ENCODE data around the gene PYDC2. TPM values are rescaled to one million over a fixed set of nuclear protein-coding genes. Genes with fewer than 3 reads are reported as not detected.

Gene PYDC2
- total and polyA plus RNA-seq, 2 of the 8 experiments (the other 6 are each of a cell fraction or from before 2014, with no cell fraction given), result not detected

DNA sequence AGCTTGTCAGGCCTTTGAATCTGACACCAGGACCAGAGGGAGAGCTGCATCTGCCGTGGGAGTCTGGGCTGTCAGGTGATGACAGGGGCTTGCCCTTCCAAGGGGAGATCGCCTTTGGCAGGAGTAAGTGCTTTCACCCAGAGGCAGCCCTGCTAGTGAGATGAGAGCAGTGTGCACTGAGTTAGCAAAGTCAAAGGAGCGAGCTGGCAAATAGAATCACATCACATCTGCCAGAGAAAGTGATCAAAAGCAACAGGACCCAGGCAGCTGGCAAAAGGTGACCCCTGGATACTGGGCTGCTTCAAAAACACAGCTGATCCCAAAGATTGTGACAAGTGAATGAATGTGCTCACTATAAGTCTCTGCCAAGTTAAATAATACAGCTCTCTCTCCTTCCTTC, 36.1 kb upstream of the PYDC2 start (continued):
- TF ChIP-seq, protein P1, sequence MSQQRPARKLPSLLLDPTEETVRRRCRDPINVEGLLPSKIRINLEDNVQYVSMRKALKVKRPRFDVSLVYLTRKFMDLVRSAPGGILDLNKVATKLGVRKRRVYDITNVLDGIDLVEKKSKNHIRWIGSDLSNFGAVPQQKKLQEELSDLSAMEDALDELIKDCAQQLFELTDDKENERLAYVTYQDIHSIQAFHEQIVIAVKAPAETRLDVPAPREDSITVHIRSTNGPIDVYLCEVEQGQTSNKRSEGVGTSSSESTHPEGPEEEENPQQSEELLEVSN (IDR thresholded peaks at IDR 0.05), result no peak
- no peak for TF ChIP-seq EZH2 (IDR thresholded peaks at IDR 0.05; ENCODE audit: low read depth, low read length, severe bottlenecking)

All from H1 (cell line).